ENCODE results near the gene BRSK2.

Gene BRSK2

GRCh38 chr11:1352696-1353382 is 36.9 kb upstream of the BRSK2 start (continued):
- TF ChIP-seq TCF4 (CRISPR knock-in tag; IDR thresholded peaks at IDR 0.05; ENCODE audit: borderline replicate concordance) (no peak), BACH2 (CRISPR knock-in tag; IDR thresholded peaks at IDR 0.05; ENCODE audit: borderline replicate concordance) (no peak), PPARA (CRISPR knock-in tag; IDR thresholded peaks at IDR 0.05; ENCODE audit: borderline replicate concordance) (no peak), ESRRG (CRISPR knock-in tag; IDR thresholded peaks at IDR 0.05) (no peak)

- no peak for ATAC-seq
- no peak for TF ChIP-seq CSDC2 (CRISPR knock-in tag; IDR thresholded peaks at IDR 0.05)
- TF ChIP-seq RARB (CRISPR knock-in tag; IDR thresholded peaks at IDR 0.05): no peak
- no peak for TF ChIP-seq TOX (CRISPR knock-in tag; IDR thresholded peaks at IDR 0.05; ENCODE audit: borderline replicate concordance)
- TF ChIP-seq, protein P1, sequence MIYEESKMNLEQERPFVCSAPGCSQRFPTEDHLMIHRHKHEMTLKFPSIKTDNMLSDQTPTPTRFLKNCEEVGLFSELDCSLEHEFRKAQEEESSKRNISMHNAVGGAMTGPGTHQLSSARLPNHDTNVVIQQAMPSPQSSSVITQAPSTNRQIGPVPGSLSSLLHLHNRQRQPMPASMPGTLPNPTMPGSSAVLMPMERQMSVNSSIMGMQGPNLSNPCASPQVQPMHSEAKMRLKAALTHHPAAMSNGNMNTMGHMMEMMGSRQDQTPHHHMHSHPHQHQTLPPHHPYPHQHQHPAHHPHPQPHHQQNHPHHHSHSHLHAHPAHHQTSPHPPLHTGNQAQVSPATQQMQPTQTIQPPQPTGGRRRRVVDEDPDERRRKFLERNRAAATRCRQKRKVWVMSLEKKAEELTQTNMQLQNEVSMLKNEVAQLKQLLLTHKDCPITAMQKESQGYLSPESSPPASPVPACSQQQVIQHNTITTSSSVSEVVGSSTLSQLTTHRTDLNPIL (CRISPR knock-in tag; IDR thresholded peaks at IDR 0.05; ENCODE audit: low read depth): no peak
- TF ChIP-seq TSHZ2 (CRISPR knock-in tag; IDR thresholded peaks at IDR 0.05): no peak
- TF ChIP-seq ISL1 (CRISPR knock-in tag; IDR thresholded peaks at IDR 0.05): no peak
- TF ChIP-seq ZNF8 (CRISPR knock-in tag; IDR thresholded peaks at IDR 0.05): no peak
- no peak for TF ChIP-seq ARNTL (CRISPR knock-in tag; IDR thresholded peaks at IDR 0.05; ENCODE audit: borderline replicate concordance, low read depth)
These were observed 36.2 kb upstream of the BRSK2 start for GRCh38 chr11:1353383-1354124.

DNA sequence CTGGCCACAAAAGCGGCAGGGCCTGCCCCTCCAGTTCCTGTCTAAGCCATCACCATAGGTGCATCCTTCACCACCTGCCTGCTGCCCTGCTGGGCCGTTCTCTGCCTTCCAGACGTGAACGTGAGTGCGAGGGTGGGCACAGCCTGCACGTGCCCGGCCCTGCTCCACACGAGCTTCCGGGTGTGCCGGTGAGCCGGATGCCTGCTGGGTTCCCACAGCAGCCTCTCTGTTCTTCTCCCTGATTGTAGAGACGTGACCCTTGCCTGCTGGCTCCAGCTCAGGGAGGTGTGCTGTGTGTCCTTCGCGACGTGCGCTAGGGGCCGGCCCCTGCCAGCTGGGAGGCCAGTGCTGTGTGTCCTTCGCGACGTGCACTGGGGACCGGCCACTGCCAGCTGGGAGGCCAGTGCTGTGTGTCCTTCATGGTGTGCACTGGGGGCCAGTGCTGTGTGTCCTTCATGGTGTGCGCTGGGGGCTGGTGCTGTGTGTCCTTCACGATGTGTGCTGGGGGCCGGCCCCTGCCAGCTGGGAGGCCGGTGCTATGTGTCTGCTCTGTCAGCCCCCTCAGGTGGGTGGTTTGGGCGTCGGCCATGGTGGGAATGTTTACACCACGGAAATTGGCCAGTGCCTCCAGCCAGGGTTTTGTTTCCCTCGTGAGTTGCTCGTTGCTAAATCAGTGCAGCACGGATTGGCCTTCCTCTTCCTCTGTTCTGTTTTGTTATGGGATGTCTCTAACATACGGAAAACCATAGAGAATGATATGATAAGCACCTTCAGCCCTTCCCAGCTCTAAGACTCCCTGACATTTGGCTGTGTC is 35.4 kb upstream of the BRSK2 start:
- ATAC-seq: no peak

More for the DNA sequence above, 35.4 kb upstream of the BRSK2 start:
- TF ChIP-seq ZFP3 (CRISPR knock-in tag; IDR thresholded peaks at IDR 0.05): no peak
- TF ChIP-seq SNAI2 (CRISPR knock-in tag; IDR thresholded peaks at IDR 0.05): no peak
- no peak for TF ChIP-seq ZNF8 (CRISPR knock-in tag; IDR thresholded peaks at IDR 0.05)
- no peak for TF ChIP-seq GLIS3 (CRISPR knock-in tag; IDR thresholded peaks at IDR 0.05)
- no peak for TF ChIP-seq TSHZ2 (CRISPR knock-in tag; IDR thresholded peaks at IDR 0.05)
- TF ChIP-seq ESRRG (CRISPR knock-in tag; IDR thresholded peaks at IDR 0.05): no peak
- TF ChIP-seq CSDC2 (CRISPR knock-in tag; IDR thresholded peaks at IDR 0.05): no peak
- TF ChIP-seq ISL1 (CRISPR knock-in tag; IDR thresholded peaks at IDR 0.05): no peak
- no peak for TF ChIP-seq ZFP30 (CRISPR knock-in tag; IDR thresholded peaks at IDR 0.05)
- no peak for TF ChIP-seq ZNF565 (CRISPR knock-in tag; conservative IDR thresholded peaks at IDR 0.05; ENCODE audit: low read depth)
- TF ChIP-seq, protein P2, sequence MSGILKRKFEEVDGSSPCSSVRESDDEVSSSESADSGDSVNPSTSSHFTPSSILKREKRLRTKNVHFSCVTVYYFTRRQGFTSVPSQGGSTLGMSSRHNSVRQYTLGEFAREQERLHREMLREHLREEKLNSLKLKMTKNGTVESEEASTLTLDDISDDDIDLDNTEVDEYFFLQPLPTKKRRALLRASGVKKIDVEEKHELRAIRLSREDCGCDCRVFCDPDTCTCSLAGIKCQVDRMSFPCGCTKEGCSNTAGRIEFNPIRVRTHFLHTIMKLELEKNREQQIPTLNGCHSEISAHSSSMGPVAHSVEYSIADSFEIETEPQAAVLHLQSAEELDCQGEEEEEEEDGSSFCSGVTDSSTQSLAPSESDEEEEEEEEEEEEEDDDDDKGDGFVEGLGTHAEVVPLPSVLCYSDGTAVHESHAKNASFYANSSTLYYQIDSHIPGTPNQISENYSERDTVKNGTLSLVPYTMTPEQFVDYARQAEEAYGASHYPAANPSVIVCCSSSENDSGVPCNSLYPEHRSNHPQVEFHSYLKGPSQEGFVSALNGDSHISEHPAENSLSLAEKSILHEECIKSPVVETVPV (CRISPR knock-in tag; IDR thresholded peaks at IDR 0.05): no peak
- no peak for TF ChIP-seq RARB (CRISPR knock-in tag; IDR thresholded peaks at IDR 0.05)

All from SK-N-SH treated with all-trans-retinoic acid at 6 μM for 48 hours (cell line).